ENCODE results near the gene METTL13. TPM values are rescaled to one million over a fixed set of nuclear protein-coding genes. Genes with fewer than 3 reads are reported as not detected.

METTL13 gene
- total and polyA plus RNA-seq, 4 donors = 10.4 to 28.4 (median 23.8) TPM

DNA sequence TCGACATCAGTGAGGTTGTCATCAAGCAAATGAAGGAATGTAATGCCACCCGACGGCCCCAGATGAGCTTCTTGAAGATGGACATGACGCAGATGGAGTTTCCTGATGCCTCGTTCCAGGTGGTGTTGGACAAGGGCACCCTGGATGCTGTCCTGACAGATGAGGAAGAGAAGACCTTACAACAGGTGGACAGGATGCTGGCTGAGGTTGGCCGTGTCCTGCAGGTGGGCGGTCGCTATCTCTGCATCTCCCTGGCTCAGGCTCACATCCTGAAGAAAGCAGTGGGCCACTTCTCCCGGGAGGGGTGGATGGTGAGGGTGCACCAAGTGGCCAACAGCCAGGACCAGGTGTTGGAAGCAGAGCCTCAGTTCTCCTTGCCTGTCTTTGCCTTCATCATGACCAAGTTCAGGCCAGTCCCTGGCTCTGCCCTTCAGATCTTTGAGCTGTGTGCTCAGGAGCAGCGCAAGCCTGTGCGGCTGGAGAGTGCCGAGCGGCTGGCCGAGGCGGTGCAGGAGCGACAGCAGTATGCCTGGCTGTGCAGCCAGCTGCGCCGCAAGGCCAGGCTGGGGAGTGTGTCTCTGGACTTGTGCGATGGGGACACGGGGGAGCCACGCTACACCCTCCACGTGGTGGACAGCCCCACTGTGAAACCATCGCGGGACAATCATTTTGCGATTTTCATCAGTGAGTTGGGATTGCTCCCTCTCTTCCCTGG lies 2.5 kb downstream of the METTL13 start:
- WGBS, 2 donors = 94% methylated on average over 25 of the region's 25 CpGs
- TF ChIP-seq, protein P1, sequence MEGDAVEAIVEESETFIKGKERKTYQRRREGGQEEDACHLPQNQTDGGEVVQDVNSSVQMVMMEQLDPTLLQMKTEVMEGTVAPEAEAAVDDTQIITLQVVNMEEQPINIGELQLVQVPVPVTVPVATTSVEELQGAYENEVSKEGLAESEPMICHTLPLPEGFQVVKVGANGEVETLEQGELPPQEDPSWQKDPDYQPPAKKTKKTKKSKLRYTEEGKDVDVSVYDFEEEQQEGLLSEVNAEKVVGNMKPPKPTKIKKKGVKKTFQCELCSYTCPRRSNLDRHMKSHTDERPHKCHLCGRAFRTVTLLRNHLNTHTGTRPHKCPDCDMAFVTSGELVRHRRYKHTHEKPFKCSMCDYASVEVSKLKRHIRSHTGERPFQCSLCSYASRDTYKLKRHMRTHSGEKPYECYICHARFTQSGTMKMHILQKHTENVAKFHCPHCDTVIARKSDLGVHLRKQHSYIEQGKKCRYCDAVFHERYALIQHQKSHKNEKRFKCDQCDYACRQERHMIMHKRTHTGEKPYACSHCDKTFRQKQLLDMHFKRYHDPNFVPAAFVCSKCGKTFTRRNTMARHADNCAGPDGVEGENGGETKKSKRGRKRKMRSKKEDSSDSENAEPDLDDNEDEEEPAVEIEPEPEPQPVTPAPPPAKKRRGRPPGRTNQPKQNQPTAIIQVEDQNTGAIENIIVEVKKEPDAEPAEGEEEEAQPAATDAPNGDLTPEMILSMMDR (IDR thresholded peaks at IDR 0.05; ENCODE audit: control extremely low read depth, extremely low read depth) = no peak
- no peak for DNase-seq
- H3K27me3 ChIP-seq (ENCODE audit: control insufficient read depth in 3 of 3, insufficient read depth in 3 of 3, low read length in 2 of 3) = no peaks in the 10 kb centered on the region
- no peaks in the 10 kb centered on the region for H3K9me3 ChIP-seq (ENCODE audit: control insufficient read depth in 4 of 4, insufficient read depth in 3 of 4, low read length in 3 of 4)
- H3K27ac ChIP-seq (ENCODE audit: low read depth in 1 of 2, low read length in 1 of 2) = no peak overlapping the region
- H3K4me3 ChIP-seq = no peak overlapping the region
- peaks cover 28 to 37% (median 31%) of the 10 kb centered on the region in 4 donors for H3K36me3 ChIP-seq (ENCODE audit: control insufficient read depth in 4 of 4, insufficient read depth in 4 of 4, low read length in 4 of 4)
- ATAC-seq (ENCODE audit: insufficient read depth, low FRiP score) = no peak
- peaks cover 3 to 13% (median 5%) of the 10 kb centered on the region in 5 donors for H3K4me1 ChIP-seq (ENCODE audit: control insufficient read depth in 5 of 5, insufficient read depth in 5 of 5, low read length in 5 of 5)
- no peak overlapping the region for H3K9ac ChIP-seq (ENCODE audit: insufficient read depth in 1 of 2, low read length in 2 of 2)

DNA sequence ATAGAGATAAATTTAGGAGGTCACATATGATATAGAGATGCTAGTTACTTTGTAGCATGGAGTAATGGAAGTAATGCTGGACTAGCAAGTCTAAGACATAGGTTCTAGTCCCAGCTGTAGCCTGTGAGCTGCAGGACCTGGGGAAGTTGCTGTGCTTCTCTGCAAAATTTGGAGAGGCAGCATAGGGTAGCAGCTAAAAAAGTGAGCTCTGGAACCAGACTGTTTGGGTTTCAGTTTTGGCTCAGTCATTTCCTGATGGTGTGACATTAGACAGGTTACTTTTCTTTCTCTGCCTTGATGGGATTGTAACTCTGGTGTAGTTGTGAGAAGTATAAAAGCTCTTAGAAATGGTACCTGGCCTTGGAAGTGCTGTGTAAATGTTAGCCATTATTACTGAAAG lies 3.3 kb downstream of the METTL13 start:
- H3K36me3 ChIP-seq (ENCODE audit: control insufficient read depth in 4 of 4, insufficient read depth in 4 of 4, low read length in 4 of 4) = peaks cover 32 to 43% (median 35%) of the 10 kb centered on the region in 4 donors
- no peak for ATAC-seq (ENCODE audit: insufficient read depth, low FRiP score)
- no peak overlapping the region for H3K4me3 ChIP-seq

DNA sequence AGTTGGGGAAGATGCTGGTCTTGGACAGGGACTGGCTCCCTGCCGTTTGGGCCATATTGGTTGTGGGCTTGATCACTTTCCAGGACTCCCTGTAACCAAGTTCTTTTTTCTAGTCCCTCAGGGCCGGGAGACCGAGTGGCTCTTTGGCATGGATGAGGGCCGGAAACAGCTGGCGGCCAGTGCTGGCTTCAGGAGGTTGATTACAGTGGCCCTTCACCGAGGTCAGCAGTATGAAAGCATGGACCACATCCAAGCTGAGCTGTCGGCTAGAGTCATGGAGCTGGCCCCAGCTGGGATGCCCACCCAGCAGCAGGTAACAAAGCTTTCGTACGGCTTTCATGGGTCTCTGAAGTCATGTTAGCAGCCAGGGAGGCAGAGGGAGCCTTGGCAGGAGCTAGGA lies 4.3 kb downstream of the METTL13 start:
- no peaks in the 10 kb centered on the region for H3K9me3 ChIP-seq (ENCODE audit: control insufficient read depth in 4 of 4, insufficient read depth in 3 of 4, low read length in 3 of 4)
- H3K4me3 ChIP-seq = no peak overlapping the region
- 84 to 89% methylated on average over 9 of the region's 9 CpGs for WGBS, 2 donors
- no peak overlapping the region for H3K27ac ChIP-seq (ENCODE audit: low read depth in 1 of 2, low read length in 1 of 2)
- no peaks in the 10 kb centered on the region for H3K27me3 ChIP-seq (ENCODE audit: control insufficient read depth in 3 of 3, insufficient read depth in 3 of 3, low read length in 2 of 3)
- TF ChIP-seq, protein P1 (IDR thresholded peaks at IDR 0.05; ENCODE audit: control extremely low read depth, extremely low read depth) = no peak
- ATAC-seq (ENCODE audit: insufficient read depth, low FRiP score) = no peak
- DNase-seq = no peak
- H3K36me3 ChIP-seq (ENCODE audit: control insufficient read depth in 4 of 4, insufficient read depth in 4 of 4, low read length in 4 of 4) = peaks cover 39 to 50% (median 42%) of the 10 kb centered on the region in 4 donors
- no peak overlapping the region for H3K9ac ChIP-seq (ENCODE audit: insufficient read depth in 1 of 2, low read length in 2 of 2)
- H3K4me1 ChIP-seq (ENCODE audit: control insufficient read depth in 5 of 5, insufficient read depth in 5 of 5, low read length in 5 of 5) = peaks cover 0 to 12% (median 5%) of the 10 kb centered on the region in 5 donors

More for the DNA sequence above, 3.3 kb downstream of the METTL13 start:
- DNase-seq = no peak
- no peaks in the 10 kb centered on the region for H3K9me3 ChIP-seq (ENCODE audit: control insufficient read depth in 4 of 4, insufficient read depth in 3 of 4, low read length in 3 of 4)
- H3K27me3 ChIP-seq (ENCODE audit: control insufficient read depth in 3 of 3, insufficient read depth in 3 of 3, low read length in 2 of 3) = no peaks in the 10 kb centered on the region
- TF ChIP-seq, protein P1 (IDR thresholded peaks at IDR 0.05; ENCODE audit: control extremely low read depth, extremely low read depth) = no peak
- peaks cover 3 to 13% (median 5%) of the 10 kb centered on the region in 5 donors for H3K4me1 ChIP-seq (ENCODE audit: control insufficient read depth in 5 of 5, insufficient read depth in 5 of 5, low read length in 5 of 5)
- no peak overlapping the region for H3K9ac ChIP-seq (ENCODE audit: insufficient read depth in 1 of 2, low read length in 2 of 2)
- no peak overlapping the region for H3K27ac ChIP-seq (ENCODE audit: low read depth in 1 of 2, low read length in 1 of 2)
